ENCODE results near the gene RPA3.
A peak's percentile ranks its signal among the peaks of the same experiment; 100 is the strongest.

The RPA3 gene

DNA sequence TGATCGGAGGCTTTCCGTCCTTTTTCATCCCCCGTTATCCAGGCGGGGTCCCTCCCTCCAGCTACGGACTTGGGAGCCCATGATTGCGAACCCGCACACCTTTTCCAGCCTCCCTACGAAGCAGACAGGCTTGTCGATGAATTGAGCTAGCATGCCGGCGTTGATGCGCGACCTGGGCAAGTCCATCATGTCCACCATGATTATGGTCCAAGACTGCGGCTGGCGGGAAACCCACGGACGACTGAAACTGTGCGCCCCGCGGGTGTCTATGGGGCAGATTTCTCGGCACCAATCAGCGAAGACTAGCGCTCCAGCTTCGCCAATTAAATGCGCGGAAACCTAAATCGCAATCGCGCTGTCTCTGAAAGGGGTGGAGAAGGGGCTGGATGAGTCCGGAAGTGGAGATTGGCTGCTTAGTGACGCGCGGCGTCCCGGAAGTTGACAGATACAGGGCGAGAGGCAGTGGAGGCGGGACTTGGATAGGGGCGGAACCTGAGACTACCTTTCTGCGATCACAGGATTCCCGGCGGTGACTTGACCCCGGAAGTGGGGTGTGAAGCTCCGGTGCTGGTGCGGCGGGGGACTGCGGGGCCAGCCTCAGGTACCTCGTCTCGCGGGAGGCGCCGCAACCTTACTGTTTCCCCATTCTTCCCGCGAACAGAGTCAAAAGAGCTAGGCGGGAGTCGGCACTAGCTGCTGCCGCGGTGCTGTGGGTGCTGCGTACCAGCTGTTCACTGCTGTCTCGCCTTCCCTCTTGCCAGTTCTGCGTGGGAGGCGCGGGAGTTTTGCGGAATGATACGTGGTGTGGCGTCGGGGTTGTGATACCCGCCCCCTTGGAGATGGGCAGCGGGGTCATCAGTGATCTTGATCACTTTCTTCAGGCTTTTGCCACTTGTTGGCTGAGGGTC lies 77.9 kb downstream of the RPA3 start, which contains the start of gene UMAD1 (continued):
- no peak for TF ChIP-seq AEBP2 (tag by site-specific recombination; IDR thresholded peaks at IDR 0.05; ENCODE audit: borderline replicate concordance)
- no peak for TF ChIP-seq INSM2 (tag by site-specific recombination; IDR thresholded peaks at IDR 0.05)
- no peak for TF ChIP-seq ZNF19 (tag by site-specific recombination; IDR thresholded peaks at IDR 0.05; ENCODE audit: low read depth)
- TF ChIP-seq RBAK (tag by site-specific recombination; IDR thresholded peaks at IDR 0.05): no peak
- TF ChIP-seq SP2 (tag by site-specific recombination; IDR thresholded peaks at IDR 0.05): peak; percentile 99
- TF ChIP-seq ZNF366 (tag by site-specific recombination; conservative IDR thresholded peaks at IDR 0.05): peak; percentile 60
- TF ChIP-seq ZNF768 (tag by site-specific recombination; IDR thresholded peaks at IDR 0.05): no peak
- TF ChIP-seq ZBTB26 (tag by site-specific recombination; optimal IDR thresholded peaks at IDR 0.05): peak; percentile 44
- no peak for TF ChIP-seq ZNF701 (tag by site-specific recombination; IDR thresholded peaks at IDR 0.05)
- TF ChIP-seq, protein P1, sequence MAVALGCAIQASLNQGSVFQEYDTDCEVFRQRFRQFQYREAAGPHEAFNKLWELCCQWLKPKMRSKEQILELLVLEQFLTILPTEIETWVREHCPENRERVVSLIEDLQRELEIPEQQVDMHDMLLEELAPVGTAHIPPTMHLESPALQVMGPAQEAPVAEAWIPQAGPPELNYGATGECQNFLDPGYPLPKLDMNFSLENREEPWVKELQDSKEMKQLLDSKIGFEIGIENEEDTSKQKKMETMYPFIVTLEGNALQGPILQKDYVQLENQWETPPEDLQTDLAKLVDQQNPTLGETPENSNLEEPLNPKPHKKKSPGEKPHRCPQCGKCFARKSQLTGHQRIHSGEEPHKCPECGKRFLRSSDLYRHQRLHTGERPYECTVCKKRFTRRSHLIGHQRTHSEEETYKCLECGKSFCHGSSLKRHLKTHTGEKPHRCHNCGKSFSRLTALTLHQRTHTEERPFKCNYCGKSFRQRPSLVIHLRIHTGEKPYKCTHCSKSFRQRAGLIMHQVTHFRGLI (tag by site-specific recombination; IDR thresholded peaks at IDR 0.05): no peak
- TF ChIP-seq SP3 (tag by site-specific recombination; IDR thresholded peaks at IDR 0.05): peak; percentile 93
- no peak for TF ChIP-seq ZNF112 (tag by site-specific recombination; IDR thresholded peaks at IDR 0.05)
- TF ChIP-seq ZFP3 (tag by site-specific recombination; IDR thresholded peaks at IDR 0.05; ENCODE audit: low read depth): no peak
- TF ChIP-seq, protein P2, sequence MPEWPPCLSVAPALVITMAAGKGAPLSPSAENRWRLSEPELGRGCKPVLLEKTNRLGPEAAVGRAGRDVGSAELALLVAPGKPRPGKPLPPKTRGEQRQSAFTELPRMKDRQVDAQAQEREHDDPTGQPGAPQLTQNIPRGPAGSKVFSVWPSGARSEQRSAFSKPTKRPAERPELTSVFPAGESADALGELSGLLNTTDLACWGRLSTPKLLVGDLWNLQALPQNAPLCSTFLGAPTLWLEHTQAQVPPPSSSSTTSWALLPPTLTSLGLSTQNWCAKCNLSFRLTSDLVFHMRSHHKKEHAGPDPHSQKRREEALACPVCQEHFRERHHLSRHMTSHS (tag by site-specific recombination; IDR thresholded peaks at IDR 0.05): no peak
- no peak for TF ChIP-seq ZSCAN16 (tag by site-specific recombination; IDR thresholded peaks at IDR 0.05)
- TF ChIP-seq ZNF558 (tag by site-specific recombination; IDR thresholded peaks at IDR 0.05): no peak
- no peak for TF ChIP-seq ZNF16 (tag by site-specific recombination; IDR thresholded peaks at IDR 0.05; ENCODE audit: low read depth)
- TF ChIP-seq ZNF23 (tag by site-specific recombination; IDR thresholded peaks at IDR 0.05; ENCODE audit: borderline replicate concordance): no peak
- TF ChIP-seq GLIS2 (tag by site-specific recombination; IDR thresholded peaks at IDR 0.05): peak; percentile 79; the same call in 1 of the 2 replicates
- no peak for TF ChIP-seq IKZF3 (tag by site-specific recombination; IDR thresholded peaks at IDR 0.05)
- TF ChIP-seq ZEB2 (tag by site-specific recombination; IDR thresholded peaks at IDR 0.05): peak; percentile 84
- peak; percentile 69 for TF ChIP-seq YY1 (tag by site-specific recombination; IDR thresholded peaks at IDR 0.05)
- TF ChIP-seq ZNF426 (tag by site-specific recombination; IDR thresholded peaks at IDR 0.05): no peak
- TF ChIP-seq ZFHX2 (tag by site-specific recombination; conservative IDR thresholded peaks at IDR 0.05): peak; percentile 92
- no peak for TF ChIP-seq ZNF529 (tag by site-specific recombination; IDR thresholded peaks at IDR 0.05; ENCODE audit: insufficient replicate concordance)
- peak; percentile 64 for TF ChIP-seq ZNF518A (tag by site-specific recombination; conservative IDR thresholded peaks at IDR 0.05; ENCODE audit: low read depth)
- peak; percentile 49; the same call in 1 of the 2 replicates for TF ChIP-seq KLF8 (tag by site-specific recombination; IDR thresholded peaks at IDR 0.05)
- no peak for TF ChIP-seq ZNF624 (tag by site-specific recombination; IDR thresholded peaks at IDR 0.05)

Measured in HEK293 (cell line).